Peyer's patch (tissue), 4 donors: ENCODE results near the gene SMG9. TPM values are rescaled to one million over a fixed set of nuclear protein-coding genes. Genes with fewer than 3 reads are reported as not detected.
"Not testable (repeated sequence)": the region's sequence is repeated elsewhere in the genome, so short reads cannot be mapped to it uniquely, and the experiment has no call there.

Experiments
- DNase-seq, 3 donors: peaks; one replicate each; pipeline ENCODE4 v3.0.0-alpha.2; 2017 to 2019
- H3K27ac ChIP-seq, 4 donors: fragments of 200-600 bp; sonication (generic); one replicate each; pipeline ENCODE4 v1.5.1; 2016 to 2019
- H3K27me3 ChIP-seq, 2 donors: fragments of 200-600 bp; sonication (generic); one replicate each; pipeline ENCODE4 v1.5.1; 2019
- H3K36me3 ChIP-seq, 3 donors: fragments of 200-600 bp; sonication (generic); one replicate each; pipeline ENCODE4 v1.5.1; 2016 to 2019
- H3K4me1 ChIP-seq, 4 donors: fragments of 200-600 bp; sonication (generic); one replicate each; pipeline ENCODE4 v1.5.1; 2016 to 2019
- H3K4me3 ChIP-seq, 4 donors: fragments of 200-600 bp; sonication (generic); 1 replicate in 3 of 4; 2 replicates in 1 of 4; pipeline ENCODE4 v1.5.1; 2016 to 2019; ENCODE audit warnings: mild to moderate bottlenecking in 1 of 4
- H3K9me3 ChIP-seq, 4 donors: fragments of 200-600 bp; sonication (generic); one replicate each; pipeline ENCODE4 v1.5.1; 2016 to 2019; ENCODE audit warnings: mild to moderate bottlenecking in 1 of 4
- CTCF ChIP-seq, 6 experiments: fragments of 450-650 bp in 4 of 6; fragments of 200-600 bp in 2 of 6; sonication (generic) in 1 of 6; IDR thresholded peaks; one replicate each; pipeline ENCODE4 v1.5.1; 2017 to 2019; ENCODE audit warnings: antibody characterized with exemption in 6 of 6, mild to moderate bottlenecking in 3 of 6, moderate library complexity in 1 of 6
- POLR2A ChIP-seq, 2 donors: fragments of 450-650 bp; IDR thresholded peaks; one replicate each; pipeline ENCODE4 v1.5.1; 2017; ENCODE audit warnings: antibody characterized with exemption in 2 of 2, mild to moderate bottlenecking in 2 of 2, moderate library complexity in 2 of 2
- total RNA-seq, 4 donors: library from RNA; depleted of rRNA; stranded (reverse); fragments of >200 nt; gene quantifications; one replicate each; pipeline ENCODE4 v1.1.0, GENCODE V29; 2016

Gene SMG9
- total RNA-seq, 4 donors from 2014 or later, result 25.0 to 56.1 (median 40.8) TPM

- Histone ChIP-seq H3K4me1 (peaks cover 2 to 24% (median 17%) of the 10 kb centered on the region in 4 donors), H3K27ac (peak overlapping the region in 2 of 4 donors; percentile 60 to 81), H3K36me3 (no peaks in the 10 kb centered on the region), H3K27me3 (no peaks in the 10 kb centered on the region), H3K9me3 (no peaks in the 10 kb centered on the region), H3K4me3 (no peak overlapping the region)
- DNase-seq, result no peak
- TF ChIP-seq CTCF (IDR thresholded peaks at IDR 0.05), result no peak
- no peak for TF ChIP-seq POLR2A (IDR thresholded peaks at IDR 0.05)
Observed at GRCh38 chr19:43767316-43767715, 12.6 kb upstream of the SMG9 start.

GRCh38 chr19:43766755-43767043 is 11.9 kb upstream of the SMG9 start:
- Histone ChIP-seq H3K4me1 (peaks cover 2 to 24% (median 17%) of the 10 kb centered on the region in 4 donors), H3K27ac (peak overlapping the region in 3 of 4 donors; percentile 36 to 81 (median 60)), H3K9me3 (no peaks in the 10 kb centered on the region), H3K36me3 (no peaks in the 10 kb centered on the region), H3K4me3 (no peak overlapping the region), H3K27me3 (no peaks in the 10 kb centered on the region)
- TF ChIP-seq POLR2A (IDR thresholded peaks at IDR 0.05), result no peak
- peak in 1 of 6 experiments; percentile 0 for TF ChIP-seq CTCF (IDR thresholded peaks at IDR 0.05)
- DNase-seq, result no peak

- no peak overlapping the region for H3K4me3 ChIP-seq
- no peaks in the 10 kb centered on the region for H3K9me3 ChIP-seq
- no peaks in the 10 kb centered on the region for H3K27me3 ChIP-seq
- DNase-seq, result peak in 2 of 3 donors; percentile 80 to 85
- no peaks in the 10 kb centered on the region for H3K36me3 ChIP-seq
- H3K4me1 ChIP-seq, result peaks cover 2 to 24% (median 17%) of the 10 kb centered on the region in 4 donors
- H3K27ac ChIP-seq, result peak overlapping the region; percentile 8 to 81 (median 64)
- no peak for TF ChIP-seq POLR2A (IDR thresholded peaks at IDR 0.05)
- no peak for TF ChIP-seq CTCF (IDR thresholded peaks at IDR 0.05)
Observed at GRCh38 chr19:43765109-43765876, 10.5 kb upstream of the SMG9 start.

- not testable (repeated sequence) for H3K27me3 ChIP-seq, H3K9me3 ChIP-seq, H3K36me3 ChIP-seq, H3K4me3 ChIP-seq, DNase-seq
- H3K4me1 ChIP-seq, result peaks cover 2 to 24% (median 17%) of the 10 kb centered on the region in 4 donors
- peak overlapping the region; percentile 8 to 81 (median 64) for H3K27ac ChIP-seq
Observed at GRCh38 chr19:43764684-43765083, 9.9 kb upstream of the SMG9 start.

- Histone ChIP-seq H3K27ac (peak overlapping the region in 1 of 4 donors; percentile 32), H3K36me3 (no peaks in the 10 kb centered on the region), H3K4me3 (no peak overlapping the region), H3K4me1 (peaks cover 2 to 24% (median 17%) of the 10 kb centered on the region in 4 donors), H3K9me3 (no peaks in the 10 kb centered on the region), H3K27me3 (no peaks in the 10 kb centered on the region)
- TF ChIP-seq CTCF (IDR thresholded peaks at IDR 0.05) (no peak), POLR2A (IDR thresholded peaks at IDR 0.05) (no peak)
- DNase-seq, result no peak
Observed at GRCh38 chr19:43763473-43763939, 8.7 kb upstream of the SMG9 start.

- Histone ChIP-seq H3K27me3 (no peaks in the 10 kb centered on the region), H3K4me3 (no peak overlapping the region), H3K4me1 (peaks cover 2 to 24% (median 17%) of the 10 kb centered on the region in 4 donors), H3K36me3 (no peaks in the 10 kb centered on the region), H3K9me3 (no peaks in the 10 kb centered on the region), H3K27ac (no peak overlapping the region)
- no peak for DNase-seq
- TF ChIP-seq CTCF (IDR thresholded peaks at IDR 0.05) (no peak), POLR2A (IDR thresholded peaks at IDR 0.05) (no peak)
Observed at GRCh38 chr19:43762814-43763213, 8.1 kb upstream of the SMG9 start.
